Body of pancreas (tissue), 4 donors: ENCODE measurements around the gene CDC123.

ENCODE experiments used
- CTCF ChIP-seq, 7 experiments: fragments of 450-650 bp in 4 of 7; fragments of 200-600 bp in 3 of 7; sonication (generic) in 3 of 7; IDR thresholded peaks; one replicate each; pipeline ENCODE4 v1.5.1; 2016 to 2019; ENCODE audit warnings: antibody characterized with exemption in 7 of 7
- POLR2A ChIP-seq, 3 donors: fragments of 450-650 bp; IDR thresholded peaks; one replicate each; pipeline ENCODE4 v1.6.1; 2016; ENCODE audit warnings: antibody characterized with exemption in 3 of 3, mild to moderate bottlenecking in 2 of 3

GRCh38 chr10:12189426-12189825, 6.6 kb upstream of the CDC123 start:
- TF ChIP-seq CTCF (IDR thresholded peaks at IDR 0.05) (no peak), POLR2A (IDR thresholded peaks at IDR 0.05) (no peak)
